Gastroesophageal sphincter (tissue), 4 donors: Measurements from ENCODE around the gene MTHFS. TPM values are rescaled to one million over a fixed set of nuclear protein-coding genes. Genes with fewer than 3 reads are reported as not detected.
"Not testable (repeated sequence)": the region's sequence is repeated elsewhere in the genome, so short reads cannot be mapped to it uniquely, and the experiment has no call there.

Experiments
- ATAC-seq: fragments of 150-250 bp; one replicate; pipeline ENCODE4 v1.9.1; 2016; ENCODE audit warnings: mild to moderate bottlenecking, moderate library complexity
- H3K27ac ChIP-seq, 4 donors: fragments of 200-600 bp; sonication (generic) in 3 of 4; 1 replicate in 3 of 4; 2 replicates in 1 of 4; pipeline ENCODE4 v1.5.1; 2016 to 2019
- H3K27me3 ChIP-seq: fragments of 200-600 bp; sonication (generic); one replicate; pipeline ENCODE4 v1.5.1; 2019
- H3K36me3 ChIP-seq, 2 donors: fragments of 200-600 bp; sonication (generic); one replicate each; pipeline ENCODE4 v1.5.1; 2019; ENCODE audit warnings: control low read depth in 1 of 2
- H3K4me1 ChIP-seq, 3 donors: fragments of 200-600 bp; sonication (generic); 1 replicate in 2 of 3; 2 replicates in 1 of 3; pipeline ENCODE4 v1.5.1; 2016 to 2019; ENCODE audit warnings: control low read depth in 2 of 3
- H3K4me3 ChIP-seq, 2 donors: fragments of 200-600 bp; sonication (generic); one replicate each; pipeline ENCODE4 v1.5.1; 2019; ENCODE audit warnings: mild to moderate bottlenecking in 1 of 2, moderate library complexity in 1 of 2
- H3K9me3 ChIP-seq, 3 donors: fragments of 200-600 bp; sonication (generic); one replicate each; pipeline ENCODE4 v1.5.1; 2017 to 2019; ENCODE audit warnings: control low read depth in 2 of 3
- EP300 ChIP-seq: sonication (generic); formaldehyde crosslinking; IDR thresholded peaks from one replicate; pipeline ENCODE4 v1.6.1; 2017; ENCODE audit warnings: antibody characterized with exemption, mild to moderate bottlenecking
- POLR2A ChIP-seq, 2 donors: fragments of 450-650 bp; IDR thresholded peaks; one replicate each; pipeline ENCODE4 v1.6.1; 2017; ENCODE audit warnings: antibody characterized with exemption in 2 of 2, mild to moderate bottlenecking in 2 of 2, moderate library complexity in 1 of 2
- POLR2AphosphoS5 ChIP-seq: sonication (generic); formaldehyde crosslinking; IDR thresholded peaks from one replicate; pipeline ENCODE4 v1.6.1; 2017; ENCODE audit warnings: antibody characterized with exemption
- WGBS, 2 donors: methylation state at CpG; one replicate each; pipeline ENCODE4 v1.1.5; 2018; ENCODE audit warnings: low coverage in 1 of 2; 5-methylcytosine and 5-hydroxymethylcytosine counted together
- total RNA-seq, 4 donors: library from RNA; depleted of rRNA; stranded (reverse); fragments of >200 nt; gene quantifications; one replicate each; pipeline ENCODE4 v1.1.0, GENCODE V29; 2016
- TF ChIP-seq, protein P1 (sequence below), 4 experiments: fragments of 200-600 bp in 2 of 4; fragments of 450-650 bp in 2 of 4; sonication (generic) in 1 of 4; IDR thresholded peaks; one replicate each; pipeline ENCODE4 v1.5.1; 2017 to 2019; ENCODE audit warnings: antibody characterized with exemption in 4 of 4, mild to moderate bottlenecking in 2 of 4, moderate library complexity in 2 of 4

MTHFS gene
- total RNA-seq, 4 donors from 2014 or later: 7.9 to 12.8 (median 11.0) TPM

DNA sequence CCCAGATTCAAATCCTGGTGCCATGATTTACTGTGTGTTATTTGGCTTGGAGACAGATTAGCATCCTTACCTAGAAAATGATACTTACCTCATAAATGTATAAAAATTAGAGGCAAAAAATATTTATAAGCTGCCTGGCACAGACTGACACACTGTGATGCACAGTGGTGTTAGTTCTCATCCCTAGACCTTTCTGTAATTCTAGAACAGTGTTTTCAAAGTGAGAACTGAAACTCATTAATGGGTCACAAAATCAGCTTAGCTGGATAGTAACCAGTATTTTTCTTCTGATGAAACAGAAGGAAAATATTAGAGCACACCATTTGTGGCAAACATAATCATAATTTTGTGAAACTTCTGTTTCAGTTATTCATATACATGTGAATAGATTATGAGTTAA is 17.9 kb upstream of the MTHFS start:
- Histone ChIP-seq H3K27ac (no peak overlapping the region), H3K4me1 (no peaks in the 10 kb centered on the region), H3K4me3 (no peak overlapping the region), H3K27me3 (no peaks in the 10 kb centered on the region), H3K36me3 (peaks cover 0 to 13% of the 10 kb centered on the region in 2 donors), H3K9me3 (peaks cover 0 to 57% (median 0%) of the 10 kb centered on the region in 3 donors)
- TF ChIP-seq POLR2AphosphoS5 (no peak), EP300 (no peak), POLR2A (IDR thresholded peaks at IDR 0.05) (no peak)
- TF ChIP-seq, protein P1, sequence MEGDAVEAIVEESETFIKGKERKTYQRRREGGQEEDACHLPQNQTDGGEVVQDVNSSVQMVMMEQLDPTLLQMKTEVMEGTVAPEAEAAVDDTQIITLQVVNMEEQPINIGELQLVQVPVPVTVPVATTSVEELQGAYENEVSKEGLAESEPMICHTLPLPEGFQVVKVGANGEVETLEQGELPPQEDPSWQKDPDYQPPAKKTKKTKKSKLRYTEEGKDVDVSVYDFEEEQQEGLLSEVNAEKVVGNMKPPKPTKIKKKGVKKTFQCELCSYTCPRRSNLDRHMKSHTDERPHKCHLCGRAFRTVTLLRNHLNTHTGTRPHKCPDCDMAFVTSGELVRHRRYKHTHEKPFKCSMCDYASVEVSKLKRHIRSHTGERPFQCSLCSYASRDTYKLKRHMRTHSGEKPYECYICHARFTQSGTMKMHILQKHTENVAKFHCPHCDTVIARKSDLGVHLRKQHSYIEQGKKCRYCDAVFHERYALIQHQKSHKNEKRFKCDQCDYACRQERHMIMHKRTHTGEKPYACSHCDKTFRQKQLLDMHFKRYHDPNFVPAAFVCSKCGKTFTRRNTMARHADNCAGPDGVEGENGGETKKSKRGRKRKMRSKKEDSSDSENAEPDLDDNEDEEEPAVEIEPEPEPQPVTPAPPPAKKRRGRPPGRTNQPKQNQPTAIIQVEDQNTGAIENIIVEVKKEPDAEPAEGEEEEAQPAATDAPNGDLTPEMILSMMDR (IDR thresholded peaks at IDR 0.05): no peak
- no peak for ATAC-seq

DNA sequence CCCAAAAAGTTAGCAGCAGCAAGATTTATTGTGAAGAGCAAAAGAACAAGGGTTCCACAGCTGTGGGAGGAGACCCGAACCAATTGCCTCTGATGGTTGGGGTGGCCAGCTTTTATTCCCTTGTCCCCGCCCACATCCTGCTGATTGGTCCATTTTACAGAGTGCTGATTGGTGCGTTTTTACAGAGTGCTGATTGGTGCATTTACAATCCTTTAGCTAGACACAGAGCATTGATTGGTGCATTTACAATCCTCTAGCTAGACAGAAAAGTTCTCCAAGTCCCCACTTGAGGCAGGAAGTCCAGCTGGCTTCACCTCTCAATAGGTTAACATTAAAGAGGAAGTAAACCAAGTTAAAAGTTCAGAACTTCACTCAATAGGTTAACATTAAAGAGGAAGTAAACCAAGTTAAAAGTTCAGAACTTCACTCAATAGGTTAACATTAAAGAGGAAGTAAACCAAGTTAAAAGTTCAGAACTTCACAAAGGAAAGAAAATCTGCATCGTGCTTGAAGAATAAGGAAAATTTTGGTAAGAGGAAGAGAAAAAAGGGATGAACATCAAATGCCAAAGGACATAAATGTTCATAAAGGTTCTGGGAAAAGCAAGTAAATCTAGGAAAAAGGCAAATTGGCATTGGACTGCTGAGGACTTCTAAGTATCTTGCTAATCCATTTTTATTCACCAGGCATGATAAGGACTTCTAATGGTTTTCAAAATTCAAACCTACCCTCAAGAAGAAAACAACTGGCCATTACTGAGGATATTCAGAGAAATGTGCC is 12.9 kb upstream of the MTHFS start:
- H3K4me1 ChIP-seq, H3K27ac ChIP-seq, H3K27me3 ChIP-seq, H3K9me3 ChIP-seq, ATAC-seq, H3K36me3 ChIP-seq, H3K4me3 ChIP-seq: not testable (repeated sequence)
- 86 to 94% methylated on average over 1 to 4 of the region's 4 CpGs for WGBS, 2 donors

DNA sequence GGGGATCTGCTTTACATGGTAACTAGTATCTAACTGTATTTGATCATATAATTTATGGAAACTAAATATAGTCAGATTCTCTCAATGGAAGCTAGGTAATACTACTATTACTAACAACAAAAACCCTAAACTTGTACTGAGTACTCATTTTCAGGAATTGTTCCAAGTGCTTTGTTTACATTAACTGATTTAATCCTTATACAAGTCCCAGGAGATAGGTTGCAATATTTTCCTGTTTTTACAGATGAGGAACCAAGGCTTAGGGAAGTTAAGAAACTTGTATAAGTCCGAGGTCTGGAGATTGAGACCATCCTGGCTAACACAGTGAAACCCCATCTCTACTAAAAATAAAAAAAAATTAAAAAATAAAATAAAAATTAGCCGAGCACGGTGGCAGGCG is 7.5 kb upstream of the MTHFS start:
- ATAC-seq: no peak
- H3K9me3 ChIP-seq: no peaks in the 10 kb centered on the region
- no peaks in the 10 kb centered on the region for H3K27me3 ChIP-seq
- H3K36me3 ChIP-seq: no peaks in the 10 kb centered on the region
- WGBS, 2 donors: 70 to 71% methylated on average over 2 to 4 of the region's 4 CpGs
- no peak overlapping the region for H3K27ac ChIP-seq
- no peaks in the 10 kb centered on the region for H3K4me1 ChIP-seq
- H3K4me3 ChIP-seq: no peak overlapping the region
- no peak for TF ChIP-seq EP300

DNA sequence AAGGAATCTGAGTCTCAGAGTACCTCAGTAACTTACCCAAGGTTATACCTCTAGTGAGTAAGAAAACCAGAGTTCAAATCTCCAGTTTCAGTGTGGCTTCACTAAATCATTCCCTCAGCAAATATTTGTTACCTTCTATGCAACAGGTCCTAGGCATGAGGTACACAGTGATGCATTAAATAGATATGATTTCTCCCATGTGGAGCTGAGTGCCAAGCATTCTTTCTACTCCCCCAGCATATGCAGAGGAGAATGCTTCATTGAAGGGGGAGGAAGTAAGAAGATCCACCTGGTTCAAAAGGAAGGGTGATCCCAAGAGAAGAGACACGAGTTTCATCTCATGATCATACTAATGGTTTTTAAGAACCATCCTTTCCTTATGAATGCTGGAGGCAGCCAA is 6.8 kb upstream of the MTHFS start:
- Histone ChIP-seq H3K27me3 (no peaks in the 10 kb centered on the region), H3K9me3 (no peaks in the 10 kb centered on the region), H3K36me3 (no peaks in the 10 kb centered on the region), H3K27ac (no peak overlapping the region), H3K4me3 (no peak overlapping the region), H3K4me1 (no peaks in the 10 kb centered on the region)
- no peak for TF ChIP-seq EP300
- TF ChIP-seq, protein P1 (IDR thresholded peaks at IDR 0.05): no peak
- 88 to 100% methylated on average over 1 of the region's 1 CpG for WGBS, 2 donors
- no peak for ATAC-seq

DNA sequence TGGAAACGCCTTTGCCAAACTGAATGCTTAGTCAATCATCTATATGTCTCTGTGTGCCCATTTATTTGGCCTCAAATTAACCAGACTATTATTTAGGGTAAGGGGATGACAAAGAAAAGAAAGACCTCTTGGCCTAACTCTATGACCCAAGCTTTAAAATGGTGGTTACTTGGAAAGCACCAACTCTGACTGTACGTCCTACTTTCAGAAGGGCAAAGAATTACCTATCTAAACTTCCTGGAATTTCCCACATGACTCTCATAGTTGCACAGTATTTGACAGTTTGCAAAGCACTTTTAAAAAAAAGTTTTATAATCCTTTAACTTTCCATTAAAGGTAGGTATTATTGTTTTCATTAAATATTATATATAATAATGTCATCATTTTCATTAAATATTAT is 6.3 kb upstream of the MTHFS start:
- ATAC-seq: no peak
- no peak for TF ChIP-seq EP300
- TF ChIP-seq, protein P1 (IDR thresholded peaks at IDR 0.05): no peak
- no peak for TF ChIP-seq POLR2AphosphoS5
- no peak for TF ChIP-seq POLR2A (IDR thresholded peaks at IDR 0.05)
- Histone ChIP-seq H3K27me3 (no peaks in the 10 kb centered on the region), H3K4me3 (no peak overlapping the region), H3K9me3 (no peaks in the 10 kb centered on the region), H3K27ac (no peak overlapping the region), H3K4me1 (no peaks in the 10 kb centered on the region), H3K36me3 (no peaks in the 10 kb centered on the region)
- WGBS, 2 donors: 80 to 88% methylated on average over 2 of the region's 2 CpGs

DNA sequence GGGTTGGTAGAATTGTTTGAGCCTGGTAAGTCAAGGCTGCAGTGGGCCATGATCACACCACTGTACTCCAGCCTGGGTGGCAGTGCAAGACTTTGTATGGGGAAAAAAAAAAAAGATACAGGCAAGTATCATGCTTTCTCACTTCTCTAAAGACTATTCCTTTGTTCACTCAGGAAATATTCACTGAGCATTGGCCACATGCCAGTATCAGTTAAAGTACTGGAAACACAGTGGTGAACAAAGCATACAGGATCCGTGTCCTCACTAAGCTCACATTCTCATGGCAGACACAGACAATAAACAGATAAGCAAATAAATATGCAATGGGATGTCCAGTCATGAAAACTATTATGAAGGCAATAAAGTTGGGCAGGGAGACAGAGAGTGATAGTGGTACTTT is 5.1 kb upstream of the MTHFS start:
- H3K9me3 ChIP-seq: no peaks in the 10 kb centered on the region
- H3K36me3 ChIP-seq: no peaks in the 10 kb centered on the region
- no peaks in the 10 kb centered on the region for H3K27me3 ChIP-seq
- 70 to 73% methylated on average over 1 of the region's 1 CpG for WGBS, 2 donors
- H3K4me1 ChIP-seq: no peaks in the 10 kb centered on the region
- H3K27ac ChIP-seq: no peak overlapping the region
- no peak for TF ChIP-seq POLR2A (IDR thresholded peaks at IDR 0.05)
- TF ChIP-seq POLR2AphosphoS5: no peak
- TF ChIP-seq EP300: no peak
- TF ChIP-seq, protein P1 (IDR thresholded peaks at IDR 0.05): no peak
- H3K4me3 ChIP-seq: no peak overlapping the region
- ATAC-seq: no peak

DNA sequence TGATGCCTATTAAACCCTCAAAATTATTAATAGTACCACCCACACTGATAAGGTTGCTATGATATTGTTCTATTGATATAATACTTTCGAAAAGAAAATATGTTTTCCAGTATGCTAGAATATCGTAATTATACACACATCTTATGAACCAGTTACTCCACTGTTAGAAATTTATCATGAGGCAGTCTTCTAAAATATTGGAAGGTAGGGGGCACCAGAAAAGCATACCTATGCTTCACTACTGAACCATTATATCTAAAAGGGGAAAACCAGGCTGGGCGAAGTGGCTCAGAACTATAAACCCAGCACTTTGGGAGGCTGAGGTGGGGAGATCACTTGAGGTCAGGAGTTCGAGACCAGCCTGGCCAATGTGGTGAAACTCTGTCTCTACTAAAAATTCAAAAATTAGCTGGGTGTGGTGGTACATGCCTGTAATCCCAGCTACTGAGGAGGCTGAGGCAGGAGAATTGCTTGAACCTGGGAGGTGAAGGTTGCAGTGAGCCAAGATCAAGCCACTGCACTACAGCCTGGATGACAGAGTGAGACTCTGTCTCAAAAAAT is 4.1 kb upstream of the MTHFS start:
- not testable (repeated sequence) for H3K9me3 ChIP-seq, H3K36me3 ChIP-seq, ATAC-seq, H3K27me3 ChIP-seq, H3K27ac ChIP-seq, H3K4me1 ChIP-seq, H3K4me3 ChIP-seq
- WGBS, 2 donors: 89 to 96% methylated on average over 3 to 4 of the region's 4 CpGs
